Smooth muscle cell (in vitro differentiated cells): ENCODE results near the gene ITPKB. TPM values are rescaled to one million over a fixed set of nuclear protein-coding genes. Genes with fewer than 3 reads are reported as not detected.
A peak's percentile ranks its signal among the peaks of the same experiment; 100 is the strongest.

Experiments
- DNase-seq: peaks from one replicate; lab custom pipeline; 2025; ENCODE audit not compliant: unreplicated experiment; lab: John Stamatoyannopoulos, UW
- H2AFZ ChIP-seq: fragments of 200-600 bp; sonication (generic); 2 replicates; pipeline ENCODE4 v1.6.0; 2016; ENCODE audit warnings: antibody characterized with exemption, low read depth, mild to moderate bottlenecking
- H3F3A ChIP-seq: fragments of 200-600 bp; sonication (generic); 2 replicates; pipeline ENCODE4 v1.6.0; 2017; ENCODE audit warnings: antibody characterized with exemption, low read depth
- H3K27ac ChIP-seq: fragments of 200-600 bp; sonication (generic); 2 replicates; pipeline ENCODE4 v1.5.1; 2016; ENCODE audit warnings: low read depth, mild to moderate bottlenecking
- H3K27me3 ChIP-seq: fragments of 200-600 bp; sonication (generic); 2 replicates; pipeline ENCODE4 v1.6.1; 2016; ENCODE audit warnings: low read depth, mild to moderate bottlenecking
- H3K36me3 ChIP-seq: fragments of 200-600 bp; sonication (generic); 2 replicates; pipeline ENCODE4 v1.5.1; 2016; ENCODE audit warnings: low read depth
- H3K4me1 ChIP-seq: fragments of 200-600 bp; sonication (generic); 2 replicates; pipeline ENCODE4 v1.5.1; 2016; ENCODE audit warnings: low read depth
- H3K4me2 ChIP-seq: fragments of 200-600 bp; sonication (generic); 2 replicates; pipeline ENCODE4 v1.6.0; 2016; ENCODE audit warnings: mild to moderate bottlenecking
- H3K4me3 ChIP-seq: fragments of 200-600 bp; sonication (generic); 2 replicates; pipeline ENCODE4 v1.5.1; 2016; ENCODE audit warnings: mild to moderate bottlenecking
- H3K79me2 ChIP-seq: fragments of 200-600 bp; sonication (generic); 2 replicates; pipeline ENCODE4 v1.6.0; 2016; ENCODE audit warnings: low read depth, mild to moderate bottlenecking
- H3K9ac ChIP-seq: fragments of 200-600 bp; sonication (generic); 2 replicates; pipeline ENCODE4 v1.6.0; 2016; ENCODE audit warnings: low read depth
- H3K9me3 ChIP-seq: fragments of 200-600 bp; sonication (generic); replicated peaks from 2 replicates; pipeline ENCODE4 v1.5.1; 2016; ENCODE audit warnings: low read depth
- H4K20me1 ChIP-seq: fragments of 200-600 bp; sonication (generic); 2 replicates; pipeline ENCODE4 v1.6.0; 2016; ENCODE audit warnings: low read depth
- CTCF ChIP-seq: fragments of 200-600 bp; sonication (generic); IDR thresholded peaks from 2 replicates; pipeline ENCODE4 v1.5.1; 2017; ENCODE audit warnings: borderline replicate concordance, mild to moderate bottlenecking, antibody characterized with exemption; ENCODE audit not compliant: insufficient read depth, poor library complexity, severe bottlenecking
- WGBS: methylation state at CpG from one replicate; pipeline ENCODE4 v1.1.7; 2016; ENCODE audit warnings: low lambda C conversion rate; 5-methylcytosine and 5-hydroxymethylcytosine counted together
- polyA plus RNA-seq: library from polyadenylated mRNA; unstranded; fragments of >200 nt; fragmentation: Nextera tagmentation; extraction: Ambion mirVana; gene quantifications from 2 replicates; pipeline ENCODE4 v1.2.1, GENCODE V29; 2016
- total RNA-seq: library from RNA; depleted of rRNA; stranded (reverse); fragments of >200 nt; gene quantifications from 2 replicates; pipeline ENCODE4 v1.2.3, GENCODE V29; 2014

The ITPKB gene
- total and polyA plus RNA-seq, 2 experiments from 2014 or later, result 8.9 to 11.4 TPM

GRCh38 chr1:226682871-226683814 is 55.9 kb downstream of the ITPKB start:
- Histone ChIP-seq H3F3A (no peaks in the 10 kb centered on the region), H3K27ac (no peak overlapping the region), H3K9me3 (no peaks in the 10 kb centered on the region), H3K79me2 (peaks cover 8% of the 10 kb centered on the region), H3K9ac (no peak overlapping the region), H3K4me1 (peaks cover 24% of the 10 kb centered on the region), H3K27me3 (no peaks in the 10 kb centered on the region), H3K36me3 (no peaks in the 10 kb centered on the region), H2AFZ (no peak overlapping the region), H4K20me1 (no peaks in the 10 kb centered on the region), H3K4me2 (no peak overlapping the region), H3K4me3 (no peak overlapping the region)
- no peak for TF ChIP-seq CTCF
- no peak for DNase-seq
- WGBS, result 85% methylated on average over 9 of the region's 9 CpGs

GRCh38 chr1:226681652-226682493 is 57.2 kb downstream of the ITPKB start:
- peaks cover 8% of the 10 kb centered on the region for H3K79me2 ChIP-seq
- no peaks in the 10 kb centered on the region for H3F3A ChIP-seq
- H3K36me3 ChIP-seq, result no peaks in the 10 kb centered on the region
- no peak overlapping the region for H2AFZ ChIP-seq
- no peak for TF ChIP-seq CTCF
- no peaks in the 10 kb centered on the region for H3K9me3 ChIP-seq
- peaks cover 27% of the 10 kb centered on the region for H3K4me1 ChIP-seq
- DNase-seq, result no peak
- no peak overlapping the region for H3K4me3 ChIP-seq
- no peak overlapping the region for H3K27ac ChIP-seq
- WGBS, result 95% methylated on average over 4 of the region's 4 CpGs
- H3K9ac ChIP-seq, result no peak overlapping the region
- no peaks in the 10 kb centered on the region for H3K27me3 ChIP-seq
- H4K20me1 ChIP-seq, result no peaks in the 10 kb centered on the region
- H3K4me2 ChIP-seq, result no peak overlapping the region

GRCh38 chr1:226680653-226681052 is 58.4 kb downstream of the ITPKB start:
- no peaks in the 10 kb centered on the region for H4K20me1 ChIP-seq
- H3K9me3 ChIP-seq, result no peaks in the 10 kb centered on the region
- no peaks in the 10 kb centered on the region for H3K36me3 ChIP-seq
- H3K27ac ChIP-seq, result peak overlapping the region; percentile 93
- H2AFZ ChIP-seq, result peak overlapping the region; percentile 86
- H3K27me3 ChIP-seq, result no peaks in the 10 kb centered on the region
- TF ChIP-seq CTCF, result no peak
- peak overlapping the region; percentile 89 for H3K9ac ChIP-seq
- H3F3A ChIP-seq, result no peaks in the 10 kb centered on the region
- H3K4me1 ChIP-seq, result peaks cover 30% of the 10 kb centered on the region
- WGBS, result 46% methylated on average over 5 of the region's 5 CpGs
- peak overlapping the region; percentile 59 for H3K4me3 ChIP-seq
- H3K79me2 ChIP-seq, result no peaks in the 10 kb centered on the region
- H3K4me2 ChIP-seq, result peak overlapping the region; percentile 89
- DNase-seq, result no peak
